GM21619 (cell line): ENCODE data around the gene RAB3D.
A peak's percentile ranks its signal among the peaks of the same experiment; 100 is the strongest.
"Not testable (repeated sequence)": the region's sequence is repeated elsewhere in the genome, so short reads cannot be mapped to it uniquely, and the experiment has no call there.

Experiments
- ATAC-seq: cut with Tn5 transposase; IDR thresholded peaks from one replicate; pipeline ENCODE4 v1.9.1; 2021; ENCODE audit not compliant: unreplicated experiment

The RAB3D gene

DNA sequence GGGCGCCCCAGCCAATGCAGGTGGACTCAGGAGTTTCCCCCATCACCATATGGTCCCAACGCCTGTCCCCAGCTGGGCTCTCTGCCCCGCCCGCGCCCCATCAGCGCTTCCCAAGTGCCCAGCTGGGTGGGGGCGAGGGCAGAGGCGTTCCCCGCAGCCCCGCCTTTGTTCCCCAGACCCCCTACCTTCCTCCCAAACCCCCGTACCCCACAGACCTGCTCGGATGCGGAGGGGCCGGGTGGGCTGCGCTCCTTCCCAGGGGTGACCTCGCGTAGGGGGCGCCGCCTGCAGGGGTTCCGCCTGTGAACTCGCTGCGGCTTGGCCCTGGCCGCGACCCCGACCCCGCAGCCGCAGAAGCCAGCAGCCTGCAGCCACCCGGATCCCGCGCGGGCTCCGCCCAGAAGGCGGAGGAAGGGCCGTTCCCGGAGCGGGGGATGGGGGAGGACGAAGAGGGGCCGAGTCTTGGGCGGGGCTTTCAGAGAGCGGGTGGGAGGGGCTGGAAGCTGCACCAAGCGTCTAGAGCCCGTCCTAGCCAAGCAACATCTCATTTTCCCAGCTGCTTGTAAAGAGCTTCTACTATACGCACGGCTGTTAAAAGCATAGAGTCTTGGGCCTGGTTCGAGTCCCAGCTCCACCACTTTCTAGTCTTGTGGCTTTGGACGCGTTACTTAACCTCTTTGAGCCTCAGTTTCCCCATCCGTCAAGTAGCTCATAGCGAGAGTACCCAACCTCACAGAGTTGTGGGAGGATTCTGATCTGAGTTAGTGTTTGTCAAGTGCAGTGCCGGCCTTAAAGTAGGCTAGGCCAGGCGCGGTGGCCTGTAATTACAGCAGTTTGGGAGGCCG is at the start of gene RAB3D:
Gene RAB3D (minus strand): TSS at position 404 of the 845 bp plus-strand sequence. CDS start 2,258 bp downstream, outside the sequence.
- ATAC-seq = no peak

- ATAC-seq = no peak
Observed at GRCh38 chr19:11387162-11388034, 47.9 kb upstream of the RAB3D start.

- no peak for ATAC-seq
Observed at GRCh38 chr19:11384778-11385129, 45.3 kb upstream of the RAB3D start.

- ATAC-seq = no peak
Observed at GRCh38 chr19:11383706-11384048, 44.2 kb upstream of the RAB3D start.

- no peak for ATAC-seq
Observed at GRCh38 chr19:11382898-11383705, 43.6 kb upstream of the RAB3D start.

GRCh38 chr19:11380653-11381537 is 41.4 kb upstream of the RAB3D start:
- ATAC-seq = peak; percentile 68

- no peak for ATAC-seq
Observed at GRCh38 chr19:11379857-11380350, 40.4 kb upstream of the RAB3D start.

GRCh38 chr19:11379269-11379845 is 39.9 kb upstream of the RAB3D start:
- not testable (repeated sequence) for ATAC-seq

DNA sequence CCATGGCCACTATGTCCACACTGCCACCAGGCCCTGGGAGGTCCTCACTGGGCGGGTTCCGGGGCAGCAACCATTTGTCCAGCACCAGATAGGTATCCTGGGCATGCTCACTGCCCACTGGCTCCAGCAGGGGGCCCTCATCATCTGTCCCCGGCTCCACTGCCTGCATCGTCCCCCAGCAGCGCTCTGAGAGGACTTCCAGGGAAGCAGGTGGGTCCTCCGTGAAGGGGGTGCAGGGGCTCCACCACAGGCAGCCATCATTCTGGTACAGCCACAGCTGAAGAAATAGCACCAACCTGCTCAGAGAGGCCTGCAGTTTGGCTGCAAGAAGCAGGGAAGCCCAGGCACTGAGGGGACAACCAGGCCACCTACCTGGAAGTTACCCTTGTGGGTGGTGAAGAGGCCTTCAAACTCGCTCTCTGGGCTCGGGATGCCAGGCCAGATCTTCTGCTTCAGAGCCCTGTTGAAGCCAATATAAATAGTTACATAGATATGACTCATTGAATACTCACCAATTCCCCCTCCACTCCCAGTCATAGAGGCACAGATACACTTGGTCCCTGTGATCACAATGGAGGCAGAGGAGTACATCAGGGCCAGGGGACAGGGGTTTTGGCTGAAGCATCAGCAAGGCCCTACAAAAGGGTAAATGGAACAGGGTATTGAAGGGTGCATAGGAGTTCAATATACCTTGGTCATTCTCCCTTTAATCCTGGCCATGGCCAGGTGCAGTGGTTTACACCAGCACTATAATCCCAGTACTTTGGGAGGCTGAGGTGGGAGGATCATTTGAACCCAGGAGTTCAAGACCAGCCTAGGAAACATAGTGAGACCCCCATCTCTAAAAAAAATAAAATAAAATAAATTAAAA is 39.1 kb upstream of the RAB3D start:
- no peak for ATAC-seq

DNA sequence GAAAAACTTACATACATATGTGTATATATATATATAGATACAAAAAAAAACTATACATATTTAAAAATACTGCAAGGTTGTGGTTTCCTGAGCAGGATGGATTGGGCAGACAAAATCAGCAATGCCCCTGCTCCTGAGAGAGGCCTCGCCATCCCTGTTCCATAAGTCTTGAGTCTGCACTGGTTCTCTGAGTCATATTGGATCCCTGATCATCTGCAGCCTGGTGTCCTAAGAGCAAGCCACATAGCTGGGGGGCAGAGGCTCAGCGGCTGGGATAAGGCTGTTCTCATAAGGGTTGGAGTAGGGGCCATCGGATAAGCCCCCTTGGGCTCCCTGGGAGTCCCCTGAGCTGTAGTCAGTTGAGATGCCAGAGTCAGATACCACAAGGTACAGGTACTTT is 38.3 kb upstream of the RAB3D start:
- no peak for ATAC-seq

DNA sequence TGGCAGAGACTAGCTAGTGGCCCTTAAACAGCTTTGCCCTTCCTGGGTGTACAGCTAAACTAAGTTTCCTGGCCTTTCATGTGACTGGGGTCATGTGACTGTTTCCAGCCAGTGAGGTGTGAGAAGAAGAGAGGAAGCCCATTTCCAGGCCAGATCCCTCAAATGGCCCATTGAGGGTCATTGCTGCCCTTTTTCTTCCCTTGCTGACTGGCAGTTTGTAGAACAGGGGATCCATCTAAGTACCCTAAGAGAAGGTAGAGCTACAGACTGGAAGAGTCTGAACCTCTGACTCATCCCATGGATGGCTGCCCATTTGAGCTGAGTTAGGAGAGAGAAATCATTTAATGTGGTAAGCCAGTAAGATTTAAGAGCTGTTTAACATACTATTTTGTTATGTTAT is 37.8 kb upstream of the RAB3D start:
- no peak for ATAC-seq

DNA sequence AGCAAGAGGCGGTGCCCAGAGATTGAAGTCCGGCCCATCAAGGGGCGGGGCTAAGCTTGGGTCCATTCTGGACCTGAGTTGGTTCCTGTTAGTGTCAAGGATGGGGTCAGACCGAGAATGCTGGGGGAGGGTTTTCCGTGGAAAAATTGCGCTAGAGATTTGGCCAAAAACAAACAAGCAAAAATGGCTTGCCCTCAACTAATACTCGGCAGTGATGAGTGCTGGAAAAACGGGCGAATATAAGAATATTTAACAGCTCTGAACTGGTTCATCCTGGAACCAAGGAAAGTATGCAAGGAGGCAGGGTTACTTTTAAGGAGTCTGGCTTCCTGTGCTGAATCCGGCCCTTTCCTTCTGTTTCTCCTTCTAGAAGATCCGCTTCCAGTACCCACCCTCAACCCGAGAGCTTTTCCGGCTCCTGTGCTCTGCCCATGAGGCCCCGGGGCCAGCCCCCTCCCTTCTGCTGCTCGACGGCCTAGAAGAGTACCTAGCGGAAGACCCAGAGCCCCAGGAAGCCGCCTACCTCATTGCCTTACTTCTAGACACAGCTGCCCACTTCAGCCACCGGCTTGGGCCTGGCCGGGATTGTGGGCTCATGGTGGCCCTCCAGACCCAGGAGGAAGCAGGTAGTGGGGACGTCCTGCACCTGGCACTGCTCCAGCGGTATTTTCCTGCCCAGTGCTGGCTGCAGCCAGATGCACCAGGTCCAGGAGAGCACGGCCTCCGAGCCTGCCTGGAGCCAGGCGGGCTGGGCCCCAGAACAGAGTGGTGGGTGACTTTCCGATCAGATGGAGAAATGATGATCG is 35.9 kb upstream of the RAB3D start:
- ATAC-seq = no peak

- peak; percentile 80 for ATAC-seq
Observed at GRCh38 chr19:11374433-11375142, 35.1 kb upstream of the RAB3D start, which contains the start of gene SWSAP1. TSS of gene SWSAP1 (plus strand) at chr19:11374666. CDS start at chr19:11374681, 15 bp downstream.

DNA sequence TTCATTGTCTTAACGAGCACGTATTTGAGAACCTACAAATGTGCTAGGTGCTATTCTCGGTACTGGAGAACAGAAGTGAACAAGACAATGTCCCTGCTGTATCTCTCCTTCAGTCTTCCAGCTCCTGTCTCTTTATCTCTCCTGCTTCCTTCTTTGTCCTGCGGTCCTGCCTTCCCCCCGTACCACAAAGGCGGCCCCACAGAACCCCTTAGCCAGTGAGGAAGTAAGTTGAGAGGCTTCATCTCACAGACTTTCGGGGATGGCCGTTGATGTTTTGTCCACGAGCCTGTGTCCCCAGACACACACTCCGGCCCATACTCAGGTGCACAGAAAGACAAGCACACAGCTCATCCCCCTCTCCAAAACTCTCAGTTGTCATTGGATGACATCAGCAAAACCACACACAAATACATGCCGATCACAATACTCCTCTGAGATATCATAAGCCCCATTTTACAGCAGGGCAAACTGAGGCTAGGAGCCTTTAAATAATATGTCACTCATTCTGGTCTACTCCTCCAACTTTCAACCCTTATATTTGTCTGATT is 34.5 kb upstream of the RAB3D start:
- no peak for ATAC-seq

GRCh38 chr19:11373166-11373884 is 33.9 kb upstream of the RAB3D start:
- ATAC-seq = no peak

- no peak for ATAC-seq
Observed at GRCh38 chr19:11370744-11371143, 31.3 kb upstream of the RAB3D start.
